Stimulated activated CD4-positive, alpha-beta T cell treated with anti-CD3 and anti-CD28 coated beads, Interleukin-15, amount 100 ng/mL, for 24 hours (primary cell): ENCODE measurements around the gene UCP3.

Experiments
- DNase-seq: peaks from one replicate; pipeline ENCODE4 v3.0.0-alpha.2; 2020

UCP3 gene

GRCh38 chr11:73950869-73951710 lies 57.8 kb downstream of the UCP3 start, which contains the start of gene DNAJB13:
TSS of gene DNAJB13 (plus strand) at chr11:73951026. CDS start at chr11:73951070, 44 bp downstream.
- DNase-seq = no peak
